HG03571 (cell line): ENCODE results near the gene PKD2L2.
"Not testable (repeated sequence)": the region's sequence is repeated elsewhere in the genome, so short reads cannot be mapped to it uniquely, and the experiment has no call there.

ENCODE experiments used
- ATAC-seq: cut with Tn5 transposase; IDR thresholded peaks from one replicate; pipeline ENCODE4 v1.9.1; 2021; ENCODE audit not compliant: unreplicated experiment

Gene PKD2L2

DNA sequence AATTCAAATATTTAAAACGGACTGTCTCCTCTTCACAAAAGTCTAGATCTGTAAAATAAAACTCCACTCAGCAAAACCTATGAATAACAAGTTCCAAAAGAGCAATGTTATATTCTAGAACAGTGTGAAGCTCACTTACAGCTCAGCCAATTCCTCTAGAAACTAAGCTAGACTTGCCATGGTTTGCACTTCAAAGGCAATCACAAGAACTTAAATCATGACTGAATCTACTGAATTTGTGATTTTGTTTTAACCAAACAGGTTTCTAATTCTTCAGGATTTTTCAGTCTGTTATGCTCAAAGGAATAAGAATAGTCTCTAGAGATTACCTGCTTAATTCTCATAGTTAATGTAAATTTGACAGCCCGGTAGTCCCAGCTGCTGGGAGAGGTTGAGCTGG is 1.4 kb upstream of the PKD2L2 start:
- no peak for ATAC-seq

DNA sequence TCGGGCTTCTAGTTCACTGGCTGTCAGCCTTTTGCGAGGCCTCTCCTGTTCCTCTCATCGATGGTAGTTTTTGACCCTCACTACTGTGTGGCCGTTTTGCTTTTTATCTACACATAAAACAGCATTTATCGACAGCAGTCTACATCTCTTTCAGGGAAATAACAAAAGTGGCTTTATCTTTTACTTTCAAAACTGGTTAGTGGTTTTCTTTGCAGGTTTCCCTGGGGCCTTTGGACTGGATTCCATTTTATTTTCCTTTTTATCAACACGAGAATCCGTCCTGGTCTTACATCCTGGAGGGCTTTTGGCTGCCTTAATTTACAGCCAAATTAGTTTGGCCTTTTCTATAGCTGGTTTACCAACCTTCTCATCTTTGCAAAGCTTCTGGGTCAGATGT is 793 bp upstream of the PKD2L2 start:
- no peak for ATAC-seq

DNA sequence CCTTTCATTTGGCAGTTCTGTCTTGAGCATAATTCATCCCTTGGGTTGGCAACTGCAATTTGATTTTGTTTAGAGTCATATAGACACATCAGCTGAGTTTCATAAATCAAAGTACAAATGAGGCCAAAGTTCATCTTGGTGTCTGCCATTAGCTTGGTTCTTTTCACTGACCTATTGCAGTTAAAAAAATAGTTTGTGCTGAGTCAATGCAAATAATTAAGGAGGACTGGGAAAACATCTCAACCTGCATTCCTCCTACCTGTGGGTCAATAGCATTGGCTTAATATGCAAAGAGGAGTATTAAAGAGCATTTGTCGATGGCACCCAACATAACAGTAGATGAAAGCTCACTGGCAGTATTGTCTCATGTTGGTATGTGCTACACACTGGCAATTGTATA is 1.6 kb downstream of the PKD2L2 start:
- ATAC-seq: no peak

DNA sequence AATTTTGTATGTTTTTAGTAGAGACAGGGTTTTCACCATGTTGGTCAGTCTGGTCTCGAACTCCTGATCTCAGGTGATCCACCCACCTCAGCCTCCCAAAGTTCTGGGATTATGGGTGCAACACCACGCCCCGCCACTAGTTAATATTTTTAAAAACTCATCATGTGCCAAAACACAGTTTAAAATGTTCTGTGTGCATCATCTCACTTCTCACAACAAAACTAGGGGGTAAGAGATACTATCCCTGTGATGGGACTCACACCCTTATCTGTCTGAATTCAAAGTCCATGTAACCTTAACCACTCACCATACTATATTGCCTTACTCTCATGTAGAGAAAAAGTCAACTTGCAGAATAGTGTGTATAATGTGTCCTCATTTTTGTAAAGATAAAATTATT is 2.6 kb downstream of the PKD2L2 start:
- ATAC-seq: no peak

DNA sequence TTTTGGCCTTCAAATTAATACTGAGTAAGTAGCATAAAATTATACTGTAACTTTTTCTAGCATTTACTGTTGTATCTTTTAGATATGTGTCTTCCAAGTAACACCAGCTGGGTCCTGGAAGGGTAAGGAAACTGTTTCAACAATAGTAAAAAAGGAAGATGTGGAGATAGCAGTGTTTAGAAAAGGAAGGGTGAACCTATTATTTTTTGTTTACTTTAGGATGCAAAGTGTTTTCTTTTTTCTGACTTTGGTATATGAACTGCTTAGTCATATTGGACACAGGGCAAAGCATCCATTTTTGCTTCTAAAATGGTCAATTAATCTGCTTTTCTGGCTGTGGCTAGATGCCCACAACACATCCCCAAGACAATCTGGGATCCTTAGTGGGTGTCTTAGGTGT is 5.3 kb downstream of the PKD2L2 start:
- ATAC-seq: no peak

DNA sequence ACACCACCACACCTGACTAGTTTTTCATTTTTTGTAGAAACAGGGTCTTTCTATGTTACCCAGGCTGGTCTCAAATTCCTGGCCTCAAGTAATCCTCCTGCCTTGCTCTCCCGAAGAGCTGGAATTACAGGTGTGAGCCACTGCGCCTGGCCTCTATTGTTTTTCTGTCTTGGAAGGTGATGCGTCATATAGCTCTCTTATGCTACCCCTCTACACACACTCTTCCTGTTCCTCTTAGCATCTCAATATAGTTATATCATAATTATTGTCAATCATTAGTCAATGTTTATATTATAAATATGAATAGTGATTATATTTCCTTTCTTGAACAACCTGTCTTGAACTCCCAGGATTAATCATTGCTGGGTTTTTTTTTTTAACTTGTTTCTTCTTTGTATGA is 7.3 kb downstream of the PKD2L2 start:
- no peak for ATAC-seq

DNA sequence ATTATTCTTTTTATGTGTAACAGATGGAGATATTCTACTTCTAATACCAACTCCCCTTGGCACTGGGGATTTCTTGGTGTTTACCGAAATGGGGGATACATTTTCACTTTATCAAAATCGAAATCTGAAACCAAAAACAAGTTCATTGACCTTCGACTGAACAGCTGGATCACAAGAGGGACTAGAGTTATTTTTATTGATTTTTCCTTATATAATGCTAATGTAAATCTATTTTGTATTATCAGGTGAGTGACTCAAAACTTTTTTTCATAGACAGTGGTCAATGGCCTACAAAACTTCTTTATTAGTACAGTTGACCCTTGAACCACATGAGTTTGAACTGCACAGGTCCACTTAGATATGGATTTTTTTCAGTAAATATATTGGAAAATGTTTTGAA is 10.2 kb downstream of the PKD2L2 start:
- no peak for ATAC-seq

DNA sequence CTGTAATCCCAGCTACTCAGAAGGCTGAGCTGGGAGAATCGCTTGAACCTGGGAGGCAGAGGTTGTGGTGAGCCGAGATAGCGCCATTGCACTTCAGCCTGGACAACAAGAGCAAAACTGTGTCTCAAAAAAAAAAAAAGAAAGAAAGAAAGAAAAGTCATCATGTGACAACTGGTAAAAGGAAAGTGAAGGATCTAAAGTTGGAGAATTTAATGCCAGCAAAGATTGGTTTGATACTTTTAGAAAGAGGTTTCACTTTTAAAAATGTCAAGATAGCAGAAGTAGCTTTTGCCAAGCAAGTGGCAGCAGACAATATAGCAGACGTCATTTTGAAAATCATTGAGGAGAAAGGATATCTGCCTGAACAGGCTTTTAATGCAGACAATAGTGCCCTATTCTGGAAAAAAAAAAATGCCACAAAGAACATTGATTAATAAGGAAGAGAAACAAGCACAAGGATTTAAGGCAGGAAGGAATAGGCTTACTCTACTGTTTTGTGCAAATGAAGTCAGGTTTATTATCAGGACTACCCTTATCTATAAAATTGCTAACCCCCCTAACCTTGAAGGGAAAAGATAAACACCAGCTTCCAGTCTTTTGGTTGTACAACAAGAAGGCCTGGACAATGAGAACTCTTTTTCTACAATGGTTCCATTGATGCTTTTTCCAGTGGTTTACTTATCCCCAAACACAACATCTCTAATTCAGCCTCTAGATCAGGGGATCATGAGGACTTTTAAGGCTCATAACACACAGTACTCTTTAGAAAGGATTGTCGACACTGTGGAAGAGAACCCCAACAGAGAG is 12.0 kb downstream of the PKD2L2 start:
- no peak for ATAC-seq

DNA sequence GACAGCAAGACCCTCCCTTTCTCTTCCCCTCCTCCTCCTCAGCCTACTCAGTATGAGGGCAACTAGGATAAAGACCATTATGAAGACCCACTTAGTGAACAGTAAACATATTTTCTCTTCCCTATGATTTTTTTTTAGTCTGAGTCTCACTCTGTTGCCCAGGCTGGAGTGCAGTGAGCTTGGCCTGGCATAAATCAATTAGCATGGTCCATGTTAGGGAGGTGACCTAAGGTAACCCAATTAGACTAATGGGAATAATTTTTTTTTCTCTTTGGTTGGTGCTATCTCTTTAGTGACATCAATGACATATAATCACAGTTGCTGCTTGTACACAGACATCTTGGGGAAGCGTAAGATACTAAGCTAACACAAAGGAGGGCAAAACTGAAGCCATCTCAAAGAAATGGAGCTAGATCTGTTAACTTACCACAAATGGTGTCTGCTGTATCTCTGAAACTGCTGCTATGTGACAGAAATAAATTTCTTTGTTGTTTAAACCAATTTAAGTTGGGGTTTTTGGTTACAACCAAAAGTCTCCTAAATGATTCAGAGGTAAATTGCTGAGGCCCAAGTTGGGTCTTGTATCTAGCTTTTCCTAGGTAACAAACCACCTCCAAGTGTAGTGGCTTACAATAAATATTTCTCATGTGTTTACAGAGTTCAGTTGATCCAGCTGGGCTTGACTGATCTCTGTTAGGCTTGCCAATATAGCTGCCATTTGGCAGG is 13.3 kb downstream of the PKD2L2 start:
- no peak for ATAC-seq

DNA sequence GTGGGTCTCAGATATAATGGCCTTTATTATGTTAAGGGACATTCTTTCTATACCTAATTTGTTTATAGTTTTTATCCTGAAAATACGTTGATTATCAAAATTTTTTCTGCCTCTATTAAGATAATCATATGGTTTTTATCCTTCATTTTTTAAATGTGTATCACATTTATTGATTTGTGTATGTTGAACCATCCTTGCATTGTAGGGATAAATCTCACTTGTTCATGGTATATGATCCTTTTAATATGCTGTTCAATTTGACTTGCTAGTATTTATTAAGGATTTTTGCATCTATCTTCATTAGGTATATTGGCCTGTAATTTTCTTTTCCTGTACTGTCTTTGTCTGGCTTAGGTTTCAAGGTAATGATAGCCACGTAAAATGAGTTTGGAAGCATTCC is 25.5 kb downstream of the PKD2L2 start:
- ATAC-seq: no peak

DNA sequence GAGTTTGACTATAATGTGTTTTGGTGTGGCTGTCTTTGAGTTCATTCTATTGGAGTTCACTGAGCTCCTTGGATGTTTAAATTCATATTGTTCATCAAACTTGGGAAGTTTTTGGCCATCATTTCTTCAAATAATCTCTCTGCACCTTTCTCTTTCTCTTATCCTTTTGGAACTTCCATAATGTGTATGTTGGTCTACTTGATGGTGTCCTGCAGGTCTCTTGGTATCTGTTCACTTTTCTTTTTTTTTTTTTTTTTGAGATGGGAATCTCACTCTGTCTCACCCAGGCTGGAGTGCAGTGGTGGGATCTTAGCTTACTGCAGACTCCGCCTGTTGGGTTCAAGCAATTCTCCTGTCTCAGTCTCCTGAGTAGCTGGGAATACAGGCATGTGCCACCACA is 27.7 kb downstream of the PKD2L2 start:
- ATAC-seq: no peak

DNA sequence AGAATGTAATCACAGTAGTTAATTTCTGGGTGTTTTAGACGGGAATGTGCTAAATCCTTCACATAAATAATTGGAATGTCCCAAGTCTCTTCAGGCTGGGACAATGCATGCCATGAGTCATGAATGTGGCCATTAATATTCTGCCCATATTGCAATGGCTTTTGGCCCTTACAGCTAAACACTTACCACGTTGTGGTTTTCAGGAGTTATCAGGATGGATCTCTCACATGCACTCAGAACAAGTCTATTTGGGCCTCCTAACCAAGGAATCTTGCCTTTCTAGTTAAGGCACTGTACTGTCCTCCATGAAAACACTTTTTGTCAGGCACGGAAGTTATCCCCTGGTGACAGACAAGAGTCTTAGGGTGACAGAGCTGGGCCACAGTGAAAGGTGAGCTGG is 32.7 kb downstream of the PKD2L2 start:
- ATAC-seq: no peak

DNA sequence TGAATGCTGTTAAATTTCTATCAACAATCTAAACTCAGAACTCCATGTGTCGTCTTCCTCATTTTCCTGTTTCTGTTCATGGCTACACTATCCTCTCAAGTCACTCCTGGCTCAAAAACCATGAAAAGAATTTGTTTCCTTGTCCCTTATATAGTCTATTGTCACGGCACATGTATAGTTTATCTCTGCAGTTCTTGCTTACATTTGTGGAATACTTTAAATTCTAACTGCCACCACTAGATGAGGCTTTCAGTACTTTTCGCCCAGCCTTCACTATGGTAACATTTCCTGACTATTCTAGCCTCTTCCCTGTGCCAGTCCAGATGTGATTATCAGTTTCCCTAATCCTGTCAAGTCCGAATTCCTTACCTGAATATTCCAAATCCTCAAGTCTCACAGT is 34.6 kb downstream of the PKD2L2 start:
- no peak for ATAC-seq

DNA sequence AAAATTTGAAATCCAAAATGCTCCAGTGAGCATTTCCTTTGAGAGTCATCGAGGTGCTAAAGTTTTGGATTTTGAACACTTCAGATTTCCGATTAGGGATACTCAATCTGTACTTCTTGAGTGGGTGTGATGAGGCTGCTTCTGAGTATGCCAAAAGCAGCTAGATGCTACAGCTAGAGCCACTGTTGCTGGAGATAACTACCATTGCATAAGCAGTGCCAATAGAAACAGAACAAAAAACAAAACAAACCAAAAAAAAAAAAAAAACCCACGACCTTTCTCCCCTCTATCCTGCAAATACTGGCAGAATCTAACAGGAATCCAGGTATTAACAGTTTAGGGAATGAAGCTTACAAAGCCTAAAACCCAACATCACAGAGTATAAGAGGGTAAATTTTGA is 43.5 kb downstream of the PKD2L2 start:
- ATAC-seq: no peak

DNA sequence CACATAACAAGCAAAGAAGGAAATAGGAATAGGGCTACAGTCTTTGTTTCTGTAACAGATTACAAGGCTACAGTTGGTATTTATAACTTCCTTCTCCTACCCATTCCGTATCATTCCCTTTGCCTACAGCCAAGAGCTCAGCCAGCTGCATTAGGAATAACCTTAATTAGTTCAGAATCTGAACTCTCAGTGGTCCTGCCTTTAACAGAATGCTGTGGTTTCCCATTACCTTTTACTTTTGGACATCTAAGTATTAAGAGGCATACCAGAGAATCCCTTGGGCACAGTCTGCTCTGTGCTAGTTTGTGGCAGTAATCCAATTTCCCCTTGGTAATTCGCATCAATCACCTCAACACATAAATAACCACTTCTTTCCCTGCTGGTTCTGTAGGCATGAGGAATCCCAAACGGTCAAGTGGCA is 44.2 kb downstream of the PKD2L2 start:
- ATAC-seq: no peak

DNA sequence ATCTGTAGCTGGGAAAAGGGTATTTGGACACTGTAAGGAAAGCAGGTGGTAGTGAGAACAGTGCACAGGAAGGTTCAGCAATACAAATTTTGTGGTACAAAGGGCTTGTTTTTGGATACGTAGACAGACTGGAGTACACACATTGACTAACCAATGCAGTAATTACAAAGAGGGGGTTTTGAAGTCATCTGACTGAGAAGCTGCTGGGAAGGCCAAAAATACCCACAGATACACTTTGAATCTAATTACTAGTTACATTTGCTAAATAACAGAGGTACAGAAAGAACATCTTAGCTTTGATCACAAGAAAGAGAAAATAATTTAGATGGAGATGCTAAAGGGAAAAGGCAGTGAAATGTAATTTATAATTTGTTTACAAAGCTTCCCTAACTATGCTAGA is 45.9 kb downstream of the PKD2L2 start:
- no peak for ATAC-seq

DNA sequence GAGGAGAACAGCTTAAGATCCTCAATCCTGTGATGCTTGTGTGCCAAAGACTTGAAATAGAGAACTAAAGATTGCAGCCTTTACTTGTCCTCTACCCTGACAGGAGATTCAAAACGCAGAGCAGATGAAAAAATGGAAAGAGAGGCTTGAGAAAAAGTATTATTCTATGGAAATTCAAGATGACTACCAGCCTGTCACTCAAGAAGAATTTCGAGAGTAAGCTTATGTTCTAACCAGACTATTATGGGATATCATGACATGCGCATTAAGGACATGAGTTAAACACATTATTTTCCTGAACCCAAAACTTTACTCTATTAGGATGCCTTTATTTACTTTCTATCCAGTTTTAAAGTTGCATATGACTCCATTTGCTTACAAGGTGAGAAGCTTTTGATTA is 46.4 kb downstream of the PKD2L2 start:
- no peak for ATAC-seq

DNA sequence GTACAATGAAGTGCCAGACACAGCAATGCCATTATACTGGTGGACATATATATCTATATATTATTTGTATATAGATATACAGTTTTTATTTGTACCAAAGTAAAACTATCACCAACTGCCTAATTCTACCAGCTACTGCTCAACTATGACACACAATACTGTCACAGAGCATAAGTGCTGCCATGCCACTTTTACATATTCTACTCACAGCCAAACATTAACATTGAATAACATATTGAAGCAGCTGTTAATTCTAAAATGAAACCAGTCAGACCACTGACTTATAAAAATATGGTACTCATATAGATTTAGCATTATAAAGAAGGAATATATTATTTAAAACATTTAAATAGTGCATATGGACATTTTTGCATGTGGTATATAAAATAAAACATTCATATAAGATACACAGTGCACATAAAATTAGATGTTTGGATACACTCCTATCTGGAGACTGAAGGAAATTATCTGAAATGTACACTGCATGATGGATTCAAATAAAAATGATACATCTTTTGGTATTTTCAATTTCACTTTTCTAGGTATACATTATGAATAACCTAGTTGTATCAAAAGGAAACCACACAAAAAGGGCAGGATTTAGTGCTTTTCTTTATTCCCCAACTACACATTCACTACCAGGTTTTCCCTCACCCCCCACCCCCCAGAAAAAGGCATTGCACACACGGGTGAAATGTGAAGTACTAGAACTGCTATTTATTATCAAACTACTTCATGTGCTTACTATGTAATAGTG is 48.9 kb downstream of the PKD2L2 start:
- no peak for ATAC-seq

DNA sequence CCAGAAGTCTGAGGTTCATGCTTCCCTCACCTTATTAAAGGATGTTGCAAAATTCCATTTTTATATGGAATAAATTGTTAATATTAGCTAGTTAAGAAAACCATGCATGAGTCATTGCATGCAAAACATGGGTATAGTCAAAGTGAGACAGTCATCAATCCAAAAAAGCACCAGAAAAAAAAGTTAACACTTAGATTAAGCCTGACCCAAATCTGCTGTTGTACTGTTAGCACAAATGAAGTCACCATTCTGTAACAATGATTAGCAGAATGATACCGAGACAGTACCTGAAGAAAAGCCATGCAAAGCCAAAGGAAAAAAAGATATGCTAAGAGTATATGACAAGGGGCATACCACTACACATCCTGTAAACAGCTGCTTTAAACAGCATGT is 49.5 kb downstream of the PKD2L2 start:
- no peak for ATAC-seq

DNA sequence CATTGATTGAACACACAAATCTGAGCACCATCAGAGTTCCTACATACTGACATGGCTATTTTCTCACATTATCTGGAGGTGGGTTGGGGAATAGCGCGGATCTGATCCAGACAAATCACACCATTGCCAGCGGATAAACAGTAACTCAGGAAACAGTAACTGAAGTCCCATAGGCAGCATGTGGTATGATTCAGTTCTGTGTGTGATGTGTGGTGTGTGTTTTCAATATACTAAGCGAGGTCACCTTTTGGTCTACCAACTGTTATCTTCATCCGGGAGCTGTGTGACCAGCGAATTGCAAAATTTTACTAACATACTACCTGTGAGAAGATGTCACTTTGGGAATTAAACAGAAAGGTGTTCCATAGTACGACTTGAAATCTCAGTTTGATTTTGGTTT is 50.1 kb downstream of the PKD2L2 start:
- ATAC-seq: no peak

DNA sequence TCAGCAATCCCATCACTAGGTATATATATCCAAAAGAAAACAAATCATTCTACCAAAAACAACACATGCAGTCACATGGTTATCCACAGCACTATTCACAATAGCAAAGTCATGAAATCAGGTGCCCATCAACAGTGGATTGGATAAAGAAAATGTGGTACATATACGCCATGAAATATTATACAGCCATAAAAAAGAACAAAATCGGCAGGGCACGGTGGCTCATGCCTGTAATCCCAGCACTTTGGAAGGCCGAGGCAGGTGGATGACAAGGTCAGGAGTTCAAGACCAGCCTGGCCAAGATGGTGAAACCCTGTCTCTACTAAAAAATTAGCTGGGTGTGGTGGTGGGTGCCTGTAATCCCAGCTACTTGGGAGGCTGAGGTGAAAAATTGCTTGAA is 55.0 kb downstream of the PKD2L2 start:
- not testable (repeated sequence) for ATAC-seq

DNA sequence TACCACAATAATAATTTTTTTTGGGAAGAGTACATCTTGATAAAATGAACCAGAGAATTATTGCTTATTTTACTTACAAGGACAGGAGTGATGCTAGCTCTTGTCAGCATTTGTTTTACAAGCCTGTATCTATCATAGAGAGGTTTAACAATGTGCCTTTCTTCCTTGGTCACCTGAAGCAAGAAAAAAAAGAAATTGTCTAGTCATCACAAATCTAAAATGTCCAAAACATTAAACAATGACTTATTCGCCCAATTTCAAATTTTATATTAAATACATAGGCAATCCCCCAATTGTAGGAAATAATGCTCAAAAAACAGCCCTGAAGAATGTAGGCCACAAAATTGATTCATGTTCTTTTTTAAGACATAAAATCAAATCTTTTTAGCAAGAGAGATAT is 56.6 kb downstream of the PKD2L2 start:
- ATAC-seq: no peak
